ENCODE results near the gene SUGCT.

Gene SUGCT

GRCh38 chr7:40134428-40135316 is at the start of gene SUGCT, which contains the start of gene MPLKIP:
SUGCT (plus strand) TSS chr7:40135005.
MPLKIP (minus strand) TSS chr7:40134622; CDS start chr7:40134567, 55 bp downstream.
- Histone ChIP-seq H3K4me1 (ENCODE audit: insufficient read depth, insufficient read length) (no peaks in the 10 kb centered on the region), H3K4me3 (ENCODE audit: insufficient read length, low read depth) (peak within 1 kb of the TSS; percentile 93)
- DNase-seq (ENCODE audit: low read depth, low spot score), result peak; percentile 89

GRCh38 chr7:40092182-40092581 is 42.6 kb upstream of the SUGCT start:
- H3K27me3 ChIP-seq (ENCODE audit: insufficient read depth, insufficient read length), result no peaks in the 10 kb centered on the region
- no peak overlapping the region for H3K4me3 ChIP-seq (ENCODE audit: insufficient read length, low read depth)
- H3K9ac ChIP-seq (ENCODE audit: insufficient read length, low read depth), result no peak overlapping the region
- DNase-seq (ENCODE audit: low read depth, low spot score), result no peak
- no peak for TF ChIP-seq YY1 (IDR thresholded peaks at IDR 0.05; ENCODE audit: insufficient read depth, insufficient read length)
- TF ChIP-seq ZNF274 (IDR thresholded peaks at IDR 0.05; ENCODE audit: low read depth, low read length), result no peak
- TF ChIP-seq SUZ12 (IDR thresholded peaks at IDR 0.05; ENCODE audit: extremely low read depth, insufficient read depth, insufficient read length), result no peak
- H3K9me3 ChIP-seq (ENCODE audit: insufficient read depth, low read length), result no peaks in the 10 kb centered on the region
- H3K36me3 ChIP-seq (ENCODE audit: insufficient read depth, insufficient read length, low read length), result peaks cover 50% of the 10 kb centered on the region
- H3K4me1 ChIP-seq (ENCODE audit: insufficient read depth, insufficient read length), result no peaks in the 10 kb centered on the region

More at GRCh38 chr7:40134428-40135316, at the start of gene SUGCT, which contains the start of gene MPLKIP:
- no peak for TF ChIP-seq SUZ12 (IDR thresholded peaks at IDR 0.05; ENCODE audit: extremely low read depth, insufficient read depth, insufficient read length)
- no peak for TF ChIP-seq YY1 (IDR thresholded peaks at IDR 0.05; ENCODE audit: insufficient read depth, insufficient read length)
- TF ChIP-seq ZNF274 (IDR thresholded peaks at IDR 0.05; ENCODE audit: low read depth, low read length), result no peak
- Histone ChIP-seq H3K27me3 (ENCODE audit: insufficient read depth, insufficient read length) (peaks cover 6% of the 10 kb centered on the region), H3K9ac (ENCODE audit: insufficient read length, low read depth) (peak within 1 kb of the TSS; percentile 95), H3K9me3 (ENCODE audit: insufficient read depth, low read length) (no peaks in the 10 kb centered on the region), H3K36me3 (ENCODE audit: insufficient read depth, insufficient read length, low read length) (peaks cover 21% of the 10 kb centered on the region)

- TF ChIP-seq ZNF274 (IDR thresholded peaks at IDR 0.05; ENCODE audit: low read depth, low read length) (no peak), SUZ12 (IDR thresholded peaks at IDR 0.05; ENCODE audit: extremely low read depth, insufficient read depth, insufficient read length) (no peak), YY1 (IDR thresholded peaks at IDR 0.05; ENCODE audit: insufficient read depth, insufficient read length) (no peak)
- no peak for DNase-seq (ENCODE audit: low read depth, low spot score)
- Histone ChIP-seq H3K4me1 (ENCODE audit: insufficient read depth, insufficient read length) (no peaks in the 10 kb centered on the region), H3K27me3 (ENCODE audit: insufficient read depth, insufficient read length) (no peaks in the 10 kb centered on the region), H3K9ac (ENCODE audit: insufficient read length, low read depth) (no peak overlapping the region), H3K36me3 (ENCODE audit: insufficient read depth, insufficient read length, low read length) (peaks cover 45% of the 10 kb centered on the region), H3K4me3 (ENCODE audit: insufficient read length, low read depth) (no peak overlapping the region), H3K9me3 (ENCODE audit: insufficient read depth, low read length) (no peaks in the 10 kb centered on the region)
Measured at GRCh38 chr7:40093631-40094350, 41.0 kb upstream of the SUGCT start.

DNA sequence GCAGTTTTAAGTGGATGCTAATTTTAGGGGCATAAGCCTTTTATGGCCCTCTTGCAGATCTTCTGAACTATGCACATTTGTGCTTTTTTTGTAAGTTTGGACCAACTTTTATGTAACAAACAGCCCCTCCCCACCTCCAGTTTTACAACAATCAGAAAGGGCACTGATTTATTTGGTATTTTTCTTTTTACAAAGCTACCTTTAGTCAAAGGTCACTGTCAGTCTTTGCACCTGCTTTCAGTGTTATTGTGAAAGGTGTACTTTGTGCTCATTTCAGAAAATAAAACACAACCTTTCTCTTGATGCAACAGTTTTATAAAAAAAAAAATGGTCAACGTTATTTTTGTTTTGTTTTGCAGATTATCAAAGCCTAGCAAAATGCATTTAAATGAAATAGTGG is 39.6 kb upstream of the SUGCT start:
- Histone ChIP-seq H3K4me3 (ENCODE audit: insufficient read length, low read depth) (no peak overlapping the region), H3K27me3 (ENCODE audit: insufficient read depth, insufficient read length) (no peaks in the 10 kb centered on the region), H3K9ac (ENCODE audit: insufficient read length, low read depth) (no peak overlapping the region), H3K4me1 (ENCODE audit: insufficient read depth, insufficient read length) (no peaks in the 10 kb centered on the region), H3K36me3 (ENCODE audit: insufficient read depth, insufficient read length, low read length) (peaks cover 40% of the 10 kb centered on the region), H3K9me3 (ENCODE audit: insufficient read depth, low read length) (no peaks in the 10 kb centered on the region)
- no peak for DNase-seq (ENCODE audit: low read depth, low spot score)
- no peak for TF ChIP-seq SUZ12 (IDR thresholded peaks at IDR 0.05; ENCODE audit: extremely low read depth, insufficient read depth, insufficient read length)
- no peak for TF ChIP-seq YY1 (IDR thresholded peaks at IDR 0.05; ENCODE audit: insufficient read depth, insufficient read length)
- no peak for TF ChIP-seq ZNF274 (IDR thresholded peaks at IDR 0.05; ENCODE audit: low read depth, low read length)

DNA sequence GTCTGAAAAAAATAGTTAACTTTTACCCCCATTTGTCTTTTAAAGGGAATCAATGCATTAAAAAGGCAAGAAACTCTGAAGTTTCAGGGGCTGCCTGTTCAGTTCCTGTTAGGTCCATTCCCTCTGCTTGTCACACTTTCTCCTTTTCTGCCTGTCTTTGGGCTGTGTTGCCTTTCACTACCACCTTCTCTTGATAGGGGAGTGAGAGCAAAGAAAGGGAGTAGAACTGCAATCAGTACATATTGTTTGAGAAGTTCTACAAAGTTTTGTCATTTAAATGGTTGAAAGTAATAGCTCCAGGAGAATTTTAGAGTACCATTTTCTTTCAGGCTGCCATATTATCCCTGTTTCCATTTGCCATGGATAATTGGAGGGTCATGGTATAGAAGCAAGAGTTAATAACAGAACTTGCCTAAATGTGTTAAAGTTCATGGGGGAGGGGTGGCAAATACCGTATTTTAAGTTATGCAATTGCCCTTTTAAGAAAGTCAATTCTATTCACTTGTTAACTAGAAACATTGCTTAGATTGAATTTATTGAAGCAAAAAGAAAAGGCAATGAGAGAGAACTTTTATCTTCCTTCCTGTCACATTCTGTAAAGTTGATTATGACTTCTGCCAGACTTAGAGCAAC is 39.0 kb upstream of the SUGCT start:
- Histone ChIP-seq H3K4me1 (ENCODE audit: insufficient read depth, insufficient read length) (no peaks in the 10 kb centered on the region), H3K9ac (ENCODE audit: insufficient read length, low read depth) (no peak overlapping the region), H3K36me3 (ENCODE audit: insufficient read depth, insufficient read length, low read length) (peaks cover 40% of the 10 kb centered on the region), H3K9me3 (ENCODE audit: insufficient read depth, low read length) (no peaks in the 10 kb centered on the region), H3K27me3 (ENCODE audit: insufficient read depth, insufficient read length) (no peaks in the 10 kb centered on the region), H3K4me3 (ENCODE audit: insufficient read length, low read depth) (no peak overlapping the region)
- TF ChIP-seq SUZ12 (IDR thresholded peaks at IDR 0.05; ENCODE audit: extremely low read depth, insufficient read depth, insufficient read length) (no peak), ZNF274 (IDR thresholded peaks at IDR 0.05; ENCODE audit: low read depth, low read length) (no peak), YY1 (IDR thresholded peaks at IDR 0.05; ENCODE audit: insufficient read depth, insufficient read length) (no peak)
- DNase-seq (ENCODE audit: low read depth, low spot score), result no peak

DNA sequence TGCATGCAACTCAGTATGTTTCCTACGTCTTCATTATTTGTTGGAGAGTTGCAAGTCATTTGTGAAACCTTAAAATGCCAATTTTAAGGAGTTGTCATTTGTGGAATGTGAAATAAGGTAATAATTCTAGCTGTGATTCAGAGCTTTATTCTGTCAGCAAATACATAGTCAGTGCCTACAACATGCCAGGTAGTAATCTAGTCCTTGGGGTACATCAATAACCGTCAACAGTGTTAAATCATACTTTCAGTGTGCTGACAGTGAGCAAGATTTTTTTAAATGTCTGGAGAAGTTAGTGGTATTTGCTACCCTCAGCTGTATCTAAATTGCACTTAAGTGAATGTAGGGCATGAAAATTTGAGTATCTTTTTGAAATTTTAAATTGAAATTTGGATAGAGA is 37.1 kb upstream of the SUGCT start:
- H3K4me1 ChIP-seq (ENCODE audit: insufficient read depth, insufficient read length), result no peaks in the 10 kb centered on the region
- TF ChIP-seq SUZ12 (IDR thresholded peaks at IDR 0.05; ENCODE audit: extremely low read depth, insufficient read depth, insufficient read length) (no peak), YY1 (IDR thresholded peaks at IDR 0.05; ENCODE audit: insufficient read depth, insufficient read length) (no peak), ZNF274 (IDR thresholded peaks at IDR 0.05; ENCODE audit: low read depth, low read length) (no peak)
- no peak overlapping the region for H3K4me3 ChIP-seq (ENCODE audit: insufficient read length, low read depth)
- H3K36me3 ChIP-seq (ENCODE audit: insufficient read depth, insufficient read length, low read length), result peaks cover 36% of the 10 kb centered on the region
- no peak for DNase-seq (ENCODE audit: low read depth, low spot score)
- H3K9me3 ChIP-seq (ENCODE audit: insufficient read depth, low read length), result no peaks in the 10 kb centered on the region
- H3K9ac ChIP-seq (ENCODE audit: insufficient read length, low read depth), result no peak overlapping the region
- no peaks in the 10 kb centered on the region for H3K27me3 ChIP-seq (ENCODE audit: insufficient read depth, insufficient read length)
